Mononuclear cell (primary cell): Measurements from ENCODE around the gene AHDC1. TPM values are rescaled to one million over a fixed set of nuclear protein-coding genes. Genes with fewer than 3 reads are reported as not detected.

Experiments used
- H3K27me3 ChIP-seq: 2 replicates; pipeline ENCODE4 v1.6.0; 2011; ENCODE audit warnings: low read length, control low read depth; ENCODE audit not compliant: insufficient read depth
- H3K4me1 ChIP-seq: 2 replicates; pipeline ENCODE4 v1.5.1; 2011; ENCODE audit warnings: mild to moderate bottlenecking, low read length, control low read depth; ENCODE audit not compliant: insufficient read depth
- H3K4me3 ChIP-seq: 2 replicates; pipeline ENCODE4 v1.5.1; 2011; ENCODE audit warnings: mild to moderate bottlenecking, low read length, moderate library complexity
- H3K9me3 ChIP-seq: 2 replicates; pipeline ENCODE4 v1.5.1; 2011; ENCODE audit warnings: low read depth, mild to moderate bottlenecking, control low read depth, low read length
- total RNA-seq: library from RNA; depleted of rRNA; stranded (reverse); fragments of >200 nt; gene quantifications from one replicate; pipeline ENCODE4 v1.2.3, GENCODE V29; 2012

AHDC1 gene
- total RNA-seq, 1 donor, result 3.3 TPM

- Histone ChIP-seq H3K9me3 (no peaks in the 10 kb centered on the region), H3K27me3 (no peaks in the 10 kb centered on the region), H3K4me3 (no peak overlapping the region), H3K4me1 (peaks cover 69% of the 10 kb centered on the region)
Observed at GRCh38 chr1:27599605-27600497, 4.1 kb downstream of the AHDC1 start.

- Histone ChIP-seq H3K4me3 (no peak overlapping the region), H3K4me1 (peaks cover 70% of the 10 kb centered on the region), H3K9me3 (no peaks in the 10 kb centered on the region), H3K27me3 (no peaks in the 10 kb centered on the region)
Observed at GRCh38 chr1:27598902-27599528, 4.9 kb downstream of the AHDC1 start.

DNA sequence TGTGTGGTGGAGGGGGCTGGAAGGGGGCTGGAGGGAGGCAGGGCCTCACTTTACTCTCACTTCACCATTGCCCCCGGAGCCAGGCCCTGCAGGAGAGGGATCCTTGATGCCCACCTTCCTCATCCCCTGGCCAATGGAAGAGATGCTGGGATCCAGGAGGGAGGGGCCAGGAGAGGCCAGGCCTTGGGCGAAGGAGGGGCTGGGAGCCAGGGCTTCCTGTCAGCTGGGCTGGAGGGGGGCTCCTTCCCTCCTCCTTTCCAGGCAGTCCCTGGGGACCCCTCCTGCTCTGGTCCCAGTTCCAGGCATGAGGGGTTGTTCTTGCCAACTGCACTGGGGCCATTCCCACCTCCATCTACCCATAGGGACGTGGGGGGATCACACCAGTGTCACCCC is 5.7 kb downstream of the AHDC1 start:
- Histone ChIP-seq H3K4me3 (no peak overlapping the region), H3K4me1 (peaks cover 70% of the 10 kb centered on the region), H3K27me3 (no peaks in the 10 kb centered on the region), H3K9me3 (no peaks in the 10 kb centered on the region)

- Histone ChIP-seq H3K4me1 (peaks cover 70% of the 10 kb centered on the region), H3K4me3 (no peak overlapping the region), H3K9me3 (no peaks in the 10 kb centered on the region), H3K27me3 (no peaks in the 10 kb centered on the region)
Observed at GRCh38 chr1:27597516-27598294, 6.2 kb downstream of the AHDC1 start.

GRCh38 chr1:27596986-27597385 is 7.0 kb downstream of the AHDC1 start:
- H3K27me3 ChIP-seq, result no peaks in the 10 kb centered on the region
- no peaks in the 10 kb centered on the region for H3K9me3 ChIP-seq
- no peak overlapping the region for H3K4me3 ChIP-seq
- H3K4me1 ChIP-seq, result peaks cover 64% of the 10 kb centered on the region

- no peaks in the 10 kb centered on the region for H3K27me3 ChIP-seq
- no peaks in the 10 kb centered on the region for H3K9me3 ChIP-seq
- H3K4me3 ChIP-seq, result no peak overlapping the region
- peaks cover 56% of the 10 kb centered on the region for H3K4me1 ChIP-seq
Observed at GRCh38 chr1:27596261-27596660, 7.7 kb downstream of the AHDC1 start.

- Histone ChIP-seq H3K27me3 (no peaks in the 10 kb centered on the region), H3K9me3 (no peaks in the 10 kb centered on the region), H3K4me3 (no peak overlapping the region), H3K4me1 (peaks cover 56% of the 10 kb centered on the region)
Observed at GRCh38 chr1:27595597-27595996, 8.3 kb downstream of the AHDC1 start.

DNA sequence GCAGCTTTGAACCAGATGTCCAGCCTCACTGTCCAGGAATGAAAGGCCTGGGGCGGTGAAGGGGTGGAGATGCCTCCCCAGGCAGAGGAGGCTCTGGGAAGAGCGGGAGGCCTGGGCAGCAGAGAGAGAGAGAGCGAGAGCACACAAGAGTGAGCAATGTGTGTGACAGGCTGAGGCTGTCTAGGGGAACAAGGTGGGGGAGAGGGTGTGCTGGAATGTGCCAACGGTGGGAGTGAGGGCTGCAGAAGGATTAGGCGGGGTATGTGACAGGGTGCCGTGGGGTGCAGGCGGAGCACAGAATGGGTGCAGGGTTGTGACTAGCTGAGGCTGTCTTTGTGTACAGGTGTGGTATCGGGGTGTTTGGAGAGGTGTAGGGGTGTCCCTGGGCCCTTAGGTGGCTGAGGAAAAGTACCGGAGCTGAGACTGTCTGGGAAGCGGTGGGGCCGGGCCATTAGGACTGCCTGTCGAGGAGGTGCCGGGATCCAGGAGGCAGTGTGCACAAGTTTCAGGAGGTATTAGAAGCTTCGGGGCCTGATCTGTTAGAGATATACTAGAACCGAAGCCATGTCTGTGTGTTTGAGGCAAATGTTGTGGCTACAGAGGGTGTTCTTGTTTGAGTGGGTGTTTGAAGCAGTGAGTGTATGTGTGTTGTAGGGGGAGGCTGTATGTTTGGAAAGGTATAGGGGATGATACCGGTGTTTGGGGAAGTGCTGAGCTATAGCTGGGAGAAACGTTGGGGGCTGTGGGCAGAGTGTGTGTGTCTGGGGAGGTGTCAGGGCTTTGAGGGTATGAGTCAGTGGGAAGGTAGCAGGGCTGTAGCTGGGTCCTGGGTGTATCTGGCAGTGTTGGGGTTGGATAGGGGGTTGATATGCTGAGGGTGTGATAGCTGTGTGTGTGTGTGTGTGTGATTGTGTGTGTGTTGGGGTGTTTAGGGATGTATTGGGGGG is 9.1 kb downstream of the AHDC1 start:
- Histone ChIP-seq H3K4me3 (no peak overlapping the region), H3K27me3 (no peaks in the 10 kb centered on the region), H3K9me3 (no peaks in the 10 kb centered on the region), H3K4me1 (peaks cover 50% of the 10 kb centered on the region)

DNA sequence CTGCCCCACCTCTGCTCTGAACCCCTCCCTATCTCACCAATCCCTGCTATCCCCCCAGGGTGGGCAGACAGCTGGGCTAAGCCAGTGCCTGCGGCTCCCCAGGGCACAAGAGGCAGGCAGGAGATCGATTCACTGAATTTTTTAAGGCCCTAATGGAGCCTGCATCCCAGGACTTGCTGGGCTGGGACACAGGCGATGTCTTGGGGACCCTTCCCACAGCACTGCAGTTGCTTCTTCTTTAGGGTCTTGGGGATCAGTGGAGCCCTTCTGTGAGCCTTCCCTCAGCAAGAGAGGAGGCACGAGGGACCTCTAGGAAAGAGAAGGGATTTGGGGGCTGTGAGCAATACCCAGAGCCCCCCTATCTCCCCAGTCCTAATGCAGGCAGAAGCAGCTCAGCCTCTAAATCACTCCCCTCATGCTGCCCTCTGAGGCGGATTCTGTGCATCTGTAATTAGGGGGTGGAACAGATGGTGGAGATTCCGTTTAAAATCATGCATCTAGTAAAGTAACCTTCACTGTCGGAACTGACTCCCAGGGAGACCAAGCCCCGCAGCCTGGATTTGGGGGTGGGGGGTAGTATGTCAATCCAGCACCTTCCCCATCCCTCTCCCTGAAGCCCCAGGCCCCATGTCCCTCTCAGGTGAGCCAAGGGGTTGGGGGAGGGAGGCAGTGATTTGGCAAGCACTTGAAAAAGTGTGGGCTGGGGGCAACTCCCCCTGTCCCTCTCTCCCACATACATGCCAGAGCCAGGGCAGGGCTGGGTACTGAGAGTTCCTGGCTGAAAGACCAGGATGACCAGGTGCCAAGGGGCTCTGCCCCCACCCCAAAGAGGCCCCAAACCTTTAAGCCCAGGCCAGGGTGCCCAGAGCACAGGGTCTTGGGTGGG is 10.0 kb downstream of the AHDC1 start:
- Histone ChIP-seq H3K9me3 (no peaks in the 10 kb centered on the region), H3K27me3 (no peaks in the 10 kb centered on the region), H3K4me1 (peaks cover 40% of the 10 kb centered on the region), H3K4me3 (no peak overlapping the region)

- no peaks in the 10 kb centered on the region for H3K27me3 ChIP-seq
- peaks cover 33% of the 10 kb centered on the region for H3K4me1 ChIP-seq
- no peaks in the 10 kb centered on the region for H3K9me3 ChIP-seq
- H3K4me3 ChIP-seq, result no peak overlapping the region
Observed at GRCh38 chr1:27592931-27593677, 10.8 kb downstream of the AHDC1 start.

DNA sequence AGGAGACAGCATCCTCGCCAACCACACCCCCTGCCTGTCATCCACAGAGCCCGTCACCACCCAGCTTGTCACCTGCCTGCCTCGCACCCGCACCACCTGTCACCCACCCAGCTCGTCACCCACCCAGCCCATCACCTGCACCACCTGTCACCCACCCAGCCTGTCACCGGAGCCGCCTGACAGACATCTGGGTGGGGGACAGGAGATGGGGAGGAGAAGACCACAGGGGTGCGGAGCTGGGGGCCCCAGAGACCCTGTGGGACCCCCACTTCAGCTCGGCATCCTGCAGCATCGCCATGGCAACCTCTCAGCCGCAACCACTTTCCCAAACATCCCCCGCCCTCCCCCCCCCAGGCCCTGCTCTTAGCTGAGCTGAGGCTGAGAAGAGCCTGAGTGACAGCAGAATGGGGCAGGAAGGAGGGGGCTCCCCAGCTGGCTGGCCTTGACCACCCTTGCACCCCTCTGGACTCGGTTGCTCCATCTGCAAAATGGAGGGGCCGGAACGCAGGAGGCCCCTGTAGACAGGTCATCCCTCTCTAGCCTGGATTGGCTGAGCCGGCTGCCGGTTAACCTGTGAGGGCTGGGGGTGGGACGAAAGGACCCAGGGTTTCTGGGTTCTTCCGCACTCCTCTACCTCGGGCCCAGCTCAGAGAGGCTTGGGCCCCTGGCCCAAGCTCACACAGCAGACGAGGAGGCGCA is 11.6 kb downstream of the AHDC1 start:
- H3K4me3 ChIP-seq, result no peak overlapping the region
- H3K27me3 ChIP-seq, result no peaks in the 10 kb centered on the region
- H3K9me3 ChIP-seq, result no peaks in the 10 kb centered on the region
- H3K4me1 ChIP-seq, result peaks cover 26% of the 10 kb centered on the region

GRCh38 chr1:27591622-27592021 is 12.3 kb downstream of the AHDC1 start:
- Histone ChIP-seq H3K9me3 (no peaks in the 10 kb centered on the region), H3K4me3 (no peak overlapping the region), H3K4me1 (peaks cover 19% of the 10 kb centered on the region), H3K27me3 (no peaks in the 10 kb centered on the region)
